Measurements from ENCODE around the gene DHX15.

The DHX15 gene

GRCh38 chr4:24584211-24584850 is at the start of gene DHX15:
Gene DHX15, minus strand, starts transcription at chr4:24584554. Its CDS starts 161 bp downstream, at chr4:24584393.
- no peaks in the 10 kb centered on the region for H3K36me3 ChIP-seq (ENCODE audit: insufficient read depth, low read length)
- H3K4me1 ChIP-seq (ENCODE audit: insufficient read depth, low read length), result peaks cover 6% of the 10 kb centered on the region; the same call in 1 of the 2 replicates

GRCh38 chr4:24632011-24632410 is 47.7 kb upstream of the DHX15 start:
- H3K4me1 ChIP-seq (ENCODE audit: insufficient read depth, low read length), result no peaks in the 10 kb centered on the region
- H3K9me3 ChIP-seq (ENCODE audit: control insufficient read depth, insufficient read depth, low read length), result no peaks in the 10 kb centered on the region
- no peak overlapping the region for H3K9ac ChIP-seq (ENCODE audit: low read depth, low read length)
- H3K36me3 ChIP-seq (ENCODE audit: insufficient read depth, low read length), result no peaks in the 10 kb centered on the region

More at GRCh38 chr4:24584211-24584850, at the start of gene DHX15:
- Histone ChIP-seq H3K9ac (ENCODE audit: low read depth, low read length) (peak within 1 kb of the TSS; percentile 75), H3K9me3 (ENCODE audit: control insufficient read depth, insufficient read depth, low read length) (0 out of 2 replicates have a peak, but pooled peaks cover 2% of the 10 kb centered on the region)

GRCh38 chr4:24630937-24631336 is 46.6 kb upstream of the DHX15 start:
- H3K9ac ChIP-seq (ENCODE audit: low read depth, low read length), result no peak overlapping the region
- H3K36me3 ChIP-seq (ENCODE audit: insufficient read depth, low read length), result no peaks in the 10 kb centered on the region
- no peaks in the 10 kb centered on the region for H3K9me3 ChIP-seq (ENCODE audit: control insufficient read depth, insufficient read depth, low read length)
- H3K4me1 ChIP-seq (ENCODE audit: insufficient read depth, low read length), result no peaks in the 10 kb centered on the region

GRCh38 chr4:24625091-24625490 is 40.7 kb upstream of the DHX15 start:
- Histone ChIP-seq H3K36me3 (ENCODE audit: insufficient read depth, low read length) (no peaks in the 10 kb centered on the region), H3K9ac (ENCODE audit: low read depth, low read length) (no peak overlapping the region), H3K9me3 (ENCODE audit: control insufficient read depth, insufficient read depth, low read length) (peaks cover 3% of the 10 kb centered on the region; the same call in 1 of the 2 replicates), H3K4me1 (ENCODE audit: insufficient read depth, low read length) (no peaks in the 10 kb centered on the region)

GRCh38 chr4:24624381-24624780 is 40.0 kb upstream of the DHX15 start:
- no peak overlapping the region for H3K9ac ChIP-seq (ENCODE audit: low read depth, low read length)
- no peaks in the 10 kb centered on the region for H3K4me1 ChIP-seq (ENCODE audit: insufficient read depth, low read length)
- H3K9me3 ChIP-seq (ENCODE audit: control insufficient read depth, insufficient read depth, low read length), result peaks cover 8% of the 10 kb centered on the region
- H3K36me3 ChIP-seq (ENCODE audit: insufficient read depth, low read length), result no peaks in the 10 kb centered on the region

- peaks cover 8% of the 10 kb centered on the region for H3K9me3 ChIP-seq (ENCODE audit: control insufficient read depth, insufficient read depth, low read length)
- H3K36me3 ChIP-seq (ENCODE audit: insufficient read depth, low read length), result no peaks in the 10 kb centered on the region
- no peak overlapping the region for H3K9ac ChIP-seq (ENCODE audit: low read depth, low read length)
- no peaks in the 10 kb centered on the region for H3K4me1 ChIP-seq (ENCODE audit: insufficient read depth, low read length)
Measured at GRCh38 chr4:24622146-24622834, 37.9 kb upstream of the DHX15 start.

- H3K4me1 ChIP-seq (ENCODE audit: insufficient read depth, low read length), result no peaks in the 10 kb centered on the region
- no peak overlapping the region for H3K9ac ChIP-seq (ENCODE audit: low read depth, low read length)
- H3K36me3 ChIP-seq (ENCODE audit: insufficient read depth, low read length), result no peaks in the 10 kb centered on the region
- H3K9me3 ChIP-seq (ENCODE audit: control insufficient read depth, insufficient read depth, low read length), result peaks cover 5% of the 10 kb centered on the region
Measured at GRCh38 chr4:24615977-24616376, 31.6 kb upstream of the DHX15 start.

GRCh38 chr4:24614881-24615280 is 30.5 kb upstream of the DHX15 start:
- peaks cover 3% of the 10 kb centered on the region for H3K9me3 ChIP-seq (ENCODE audit: control insufficient read depth, insufficient read depth, low read length)
- H3K36me3 ChIP-seq (ENCODE audit: insufficient read depth, low read length), result no peaks in the 10 kb centered on the region
- H3K9ac ChIP-seq (ENCODE audit: low read depth, low read length), result no peak overlapping the region
- no peaks in the 10 kb centered on the region for H3K4me1 ChIP-seq (ENCODE audit: insufficient read depth, low read length)

- Histone ChIP-seq H3K36me3 (ENCODE audit: insufficient read depth, low read length) (no peaks in the 10 kb centered on the region), H3K4me1 (ENCODE audit: insufficient read depth, low read length) (no peaks in the 10 kb centered on the region), H3K9me3 (ENCODE audit: control insufficient read depth, insufficient read depth, low read length) (no peaks in the 10 kb centered on the region), H3K9ac (ENCODE audit: low read depth, low read length) (no peak overlapping the region)
Measured at GRCh38 chr4:24613502-24613901, 29.1 kb upstream of the DHX15 start.

GRCh38 chr4:24611575-24611974 is 27.2 kb upstream of the DHX15 start:
- Histone ChIP-seq H3K36me3 (ENCODE audit: insufficient read depth, low read length) (no peaks in the 10 kb centered on the region), H3K9me3 (ENCODE audit: control insufficient read depth, insufficient read depth, low read length) (no peaks in the 10 kb centered on the region), H3K4me1 (ENCODE audit: insufficient read depth, low read length) (no peaks in the 10 kb centered on the region), H3K9ac (ENCODE audit: low read depth, low read length) (no peak overlapping the region)

- Histone ChIP-seq H3K4me1 (ENCODE audit: insufficient read depth, low read length) (no peaks in the 10 kb centered on the region), H3K9me3 (ENCODE audit: control insufficient read depth, insufficient read depth, low read length) (no peaks in the 10 kb centered on the region), H3K9ac (ENCODE audit: low read depth, low read length) (no peak overlapping the region), H3K36me3 (ENCODE audit: insufficient read depth, low read length) (no peaks in the 10 kb centered on the region)
Measured at GRCh38 chr4:24607334-24607733, 23.0 kb upstream of the DHX15 start.

GRCh38 chr4:24605216-24605615 is 20.9 kb upstream of the DHX15 start:
- H3K4me1 ChIP-seq (ENCODE audit: insufficient read depth, low read length), result no peaks in the 10 kb centered on the region
- H3K36me3 ChIP-seq (ENCODE audit: insufficient read depth, low read length), result no peaks in the 10 kb centered on the region
- no peak overlapping the region for H3K9ac ChIP-seq (ENCODE audit: low read depth, low read length)
- H3K9me3 ChIP-seq (ENCODE audit: control insufficient read depth, insufficient read depth, low read length), result no peaks in the 10 kb centered on the region

GRCh38 chr4:24604558-24605214 is 20.3 kb upstream of the DHX15 start:
- Histone ChIP-seq H3K36me3 (ENCODE audit: insufficient read depth, low read length) (no peaks in the 10 kb centered on the region), H3K9ac (ENCODE audit: low read depth, low read length) (no peak overlapping the region), H3K9me3 (ENCODE audit: control insufficient read depth, insufficient read depth, low read length) (no peaks in the 10 kb centered on the region)

GRCh38 chr4:24603343-24603742 is 19.0 kb upstream of the DHX15 start:
- H3K9me3 ChIP-seq (ENCODE audit: control insufficient read depth, insufficient read depth, low read length), result no peaks in the 10 kb centered on the region
- no peak overlapping the region for H3K9ac ChIP-seq (ENCODE audit: low read depth, low read length)
- H3K36me3 ChIP-seq (ENCODE audit: insufficient read depth, low read length), result no peaks in the 10 kb centered on the region
- H3K4me1 ChIP-seq (ENCODE audit: insufficient read depth, low read length), result no peaks in the 10 kb centered on the region

More at GRCh38 chr4:24604558-24605214, 20.3 kb upstream of the DHX15 start:
- H3K4me1 ChIP-seq (ENCODE audit: insufficient read depth, low read length), result no peaks in the 10 kb centered on the region

- Histone ChIP-seq H3K36me3 (ENCODE audit: insufficient read depth, low read length) (no peaks in the 10 kb centered on the region), H3K9me3 (ENCODE audit: control insufficient read depth, insufficient read depth, low read length) (no peaks in the 10 kb centered on the region), H3K9ac (ENCODE audit: low read depth, low read length) (no peak overlapping the region), H3K4me1 (ENCODE audit: insufficient read depth, low read length) (no peaks in the 10 kb centered on the region)
Measured at GRCh38 chr4:24601121-24601520, 16.8 kb upstream of the DHX15 start.

Measured in ES-I3 (cell line).